DND-41 (cell line): ENCODE results near the gene CACNA1H.

Experiments used
- CTCF ChIP-seq: IDR thresholded peaks from 2 replicates; pipeline ENCODE4 v1.5.1; 2012; ENCODE audit warnings: borderline replicate concordance, low read length, moderate library complexity, mild to moderate bottlenecking; ENCODE audit not compliant: poor library complexity, severe bottlenecking; ENCODE audit errors: extremely low read depth
- EZH2 ChIP-seq: IDR thresholded peaks from 3 replicates; pipeline ENCODE4 v1.6.1; 2012; ENCODE audit warnings: borderline replicate concordance, low read depth, mild to moderate bottlenecking, moderate library complexity, low read length, inconsistent platforms; ENCODE audit not compliant: severe bottlenecking

- TF ChIP-seq CTCF (no peak), EZH2 (no peak)
These were observed 71.7 kb downstream of the CACNA1H start for GRCh38 chr16:1224558-1224957.
